GM12891 (cell line): Measurements from ENCODE around the gene SND1.

Source experiments
- POLR2A ChIP-seq: IDR thresholded peaks from 2 replicates; pipeline ENCODE4 v1.6.1; 2011; ENCODE audit warnings: low read depth, low read length, control low read depth
- POLR2AphosphoS5 ChIP-seq: IDR thresholded peaks from 2 replicates; pipeline ENCODE4 v1.6.1; 2011; ENCODE audit warnings: low read depth, low read length, control low read depth

DNA sequence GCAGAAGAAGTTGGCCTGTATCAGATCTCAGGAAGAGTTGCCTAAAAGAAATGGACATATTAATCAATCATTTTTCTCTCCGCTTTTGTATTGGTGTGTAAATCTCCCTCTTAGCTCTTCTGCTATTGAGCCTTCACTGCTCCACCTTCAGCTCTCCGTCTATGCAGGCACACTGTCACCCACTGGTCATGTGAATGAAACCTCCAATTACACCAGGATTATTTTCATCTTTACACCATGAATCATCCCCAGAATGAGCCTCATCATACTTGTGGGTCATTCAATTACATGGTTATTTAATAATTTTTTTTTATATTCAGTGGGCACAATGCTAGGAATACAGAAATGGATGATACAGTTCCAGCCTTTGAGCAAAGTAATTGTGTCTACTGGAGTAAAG, 286.6 kb downstream of the SND1 start:
- TF ChIP-seq POLR2AphosphoS5: no peak
- TF ChIP-seq POLR2A: no peak
